Common myeloid progenitor, CD34-positive (primary cell): ENCODE results near the gene GPR21.
A peak's percentile ranks its signal among the peaks of the same experiment; 100 is the strongest.

ENCODE experiments used
- CTCF ChIA-PET: fragments of 350-600 bp; sonication (Branson Sonifier 250); formaldehyde crosslinking; loops from one replicate; lab custom pipeline; 2021; ENCODE audit warnings: antibody characterized with exemption; lab: Charles Lee
- POLR2A ChIA-PET: fragments of 350-600 bp; sonication (Branson Sonifier 250); formaldehyde crosslinking; loops from one replicate; lab custom pipeline; 2021; ENCODE audit warnings: antibody characterized with exemption; lab: Charles Lee
- DNase-seq, 3 donors: peaks; one replicate each; pipeline versions ENCODE4 v3.0.0 to v3.0.0-alpha.2; 2013
- H3K27ac ChIP-seq, 2 experiments: 1 replicate in 1 of 2; 2 replicates in 1 of 2; pipeline ENCODE4 v1.7.0; 2013; ENCODE audit warnings: inconsistent platforms in 2 of 2, low read length in 2 of 2, mild to moderate bottlenecking in 2 of 2, low read depth in 1 of 2, moderate library complexity in 1 of 2; ENCODE audit not compliant: severe bottlenecking in 2 of 2, insufficient read depth in 1 of 2, poor library complexity in 1 of 2
- H3K27me3 ChIP-seq, 5 experiments: replicated peaks in 2 of 5; 1 replicate in 3 of 5; 2 replicates in 2 of 5; pipeline versions ENCODE4 v1.6.1 to v1.7.0; 2013; ENCODE audit warnings: low read length in 4 of 5, mild to moderate bottlenecking in 2 of 5, moderate library complexity in 2 of 5, inconsistent platforms in 1 of 5; ENCODE audit not compliant: insufficient read depth in 5 of 5, control insufficient read depth in 4 of 5
- H3K36me3 ChIP-seq, 4 experiments: 1 replicate in 2 of 4; 2 replicates in 2 of 4; pipeline versions ENCODE4 v1.6.1 to v1.7.0; 2013; ENCODE audit warnings: low read length in 3 of 4, control low read depth in 1 of 4, mild to moderate bottlenecking in 1 of 4; ENCODE audit not compliant: control insufficient read depth in 4 of 4, insufficient read depth in 4 of 4
- H3K4me1 ChIP-seq, 4 experiments: 1 replicate in 3 of 4; 2 replicates in 1 of 4; pipeline versions ENCODE4 v1.6.1 to v1.7.1; 2013; ENCODE audit warnings: low read length in 3 of 4, mild to moderate bottlenecking in 3 of 4, control low read depth in 1 of 4, inconsistent platforms in 1 of 4, moderate library complexity in 1 of 4; ENCODE audit not compliant: control insufficient read depth in 4 of 4, insufficient read depth in 4 of 4; ENCODE audit errors: control extremely low read depth in 1 of 4
- H3K4me3 ChIP-seq, 7 experiments: 1 replicate in 4 of 7; 2 replicates in 3 of 7; pipeline versions ENCODE4 v1.5.1 to v1.7.0; 2013; ENCODE audit warnings: mild to moderate bottlenecking in 7 of 7, low read length in 6 of 7, moderate library complexity in 6 of 7, inconsistent platforms in 2 of 7, low read depth in 2 of 7, control low read depth in 1 of 7; ENCODE audit not compliant: insufficient read depth in 4 of 7, control insufficient read depth in 1 of 7; ENCODE audit errors: extremely low read depth in 1 of 7
- H3K9me3 ChIP-seq, 5 experiments: 1 replicate in 4 of 5; 2 replicates in 1 of 5; pipeline versions ENCODE4 v1.6.1 to v1.7.1; 2013; ENCODE audit warnings: low read length in 4 of 5, mild to moderate bottlenecking in 2 of 5, inconsistent platforms in 1 of 5, low read depth in 1 of 5, moderate library complexity in 1 of 5; ENCODE audit not compliant: control insufficient read depth in 4 of 5, insufficient read depth in 2 of 5; ENCODE audit errors: control extremely low read depth in 1 of 5
- WGBS: methylation state at CpG from one replicate; pipeline ENCODE4 v1.1.5; 2013; ENCODE audit not compliant: insufficient coverage; 5-methylcytosine and 5-hydroxymethylcytosine counted together

Gene GPR21

DNA sequence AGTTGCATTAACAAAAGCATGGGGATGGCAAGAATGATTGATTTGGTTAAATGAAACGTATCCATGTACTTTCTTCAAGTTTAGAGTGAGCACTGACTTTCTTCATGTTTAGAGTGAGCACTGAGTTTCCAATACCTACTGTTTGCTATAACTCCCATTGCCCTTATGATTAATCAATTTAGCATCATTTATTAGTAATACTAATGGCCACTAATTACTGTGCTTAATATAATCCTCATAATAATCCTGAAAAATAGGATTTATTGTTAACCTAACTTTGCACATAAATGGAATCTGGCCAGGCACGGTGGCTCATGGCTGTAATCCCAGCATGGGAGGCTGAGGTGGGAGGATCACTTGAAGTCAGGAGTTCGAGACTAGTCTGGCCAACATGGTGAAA, 22.1 kb upstream of the GPR21 start:
- no peak overlapping the region for H3K27ac ChIP-seq
- peaks cover 0 to 7% (median 2%) of the 10 kb centered on the region in 4 experiments for H3K4me1 ChIP-seq
- H3K9me3 ChIP-seq: peaks cover 0 to 4% (median 2%) of the 10 kb centered on the region in 5 experiments
- POLR2A ChIA-PET: no interaction called here
- peaks cover 3 to 48% (median 26%) of the 10 kb centered on the region in 4 experiments for H3K36me3 ChIP-seq
- WGBS: 100% methylated on average over 2 of the region's 3 CpGs
- H3K27me3 ChIP-seq: no peaks in the 10 kb centered on the region
- H3K4me3 ChIP-seq: no peak overlapping the region
- CTCF ChIA-PET: interaction anchor here (1.1 kb wide), 1 partner anchor 11 kb away, joined by 3 read pairs; no protein-coding TSS in a partner anchor
- no peak for DNase-seq

DNA sequence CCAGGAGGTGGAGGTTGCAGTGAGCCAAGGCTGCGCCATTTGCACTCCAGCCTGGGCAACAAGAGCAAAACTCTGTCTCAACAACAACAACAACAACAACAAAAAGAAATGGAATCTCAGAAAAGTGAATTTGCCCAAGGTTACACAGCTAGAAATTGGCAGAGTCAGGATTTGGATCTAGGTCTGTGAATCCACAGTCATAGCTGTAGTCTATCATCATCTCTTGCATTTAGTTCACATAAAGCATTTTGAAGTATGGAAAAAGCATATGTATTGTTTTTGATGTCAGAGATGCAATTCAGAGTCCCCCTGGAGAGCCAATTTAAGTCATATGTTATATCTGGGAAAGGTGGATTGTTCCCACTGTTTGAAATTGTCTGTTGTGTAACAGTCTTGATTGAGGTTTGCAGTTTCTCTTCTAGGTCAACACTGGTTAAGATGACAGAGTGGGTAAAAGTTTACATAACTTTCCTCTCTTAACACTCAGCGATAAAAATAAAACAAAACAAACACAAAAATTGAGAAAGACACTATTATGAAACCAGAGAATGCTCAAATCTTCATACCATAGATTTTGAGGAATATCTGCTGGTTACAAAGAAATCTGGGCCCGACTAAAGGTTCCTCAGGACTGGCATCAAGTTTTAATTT, 21.5 kb upstream of the GPR21 start:
- peaks cover 3 to 48% (median 26%) of the 10 kb centered on the region in 4 experiments for H3K36me3 ChIP-seq
- WGBS: no CpG with 5 or more reads among the region's 3 CpGs
- peaks cover 0 to 4% (median 2%) of the 10 kb centered on the region in 5 experiments for H3K9me3 ChIP-seq
- DNase-seq: no peak
- ChIA-PET POLR2A (no interaction called here), CTCF (no interaction called here)
- H3K4me3 ChIP-seq: no peak overlapping the region
- no peaks in the 10 kb centered on the region for H3K27me3 ChIP-seq
- no peak overlapping the region for H3K27ac ChIP-seq
- peaks cover 0 to 13% (median 4%) of the 10 kb centered on the region in 4 experiments for H3K4me1 ChIP-seq

DNA sequence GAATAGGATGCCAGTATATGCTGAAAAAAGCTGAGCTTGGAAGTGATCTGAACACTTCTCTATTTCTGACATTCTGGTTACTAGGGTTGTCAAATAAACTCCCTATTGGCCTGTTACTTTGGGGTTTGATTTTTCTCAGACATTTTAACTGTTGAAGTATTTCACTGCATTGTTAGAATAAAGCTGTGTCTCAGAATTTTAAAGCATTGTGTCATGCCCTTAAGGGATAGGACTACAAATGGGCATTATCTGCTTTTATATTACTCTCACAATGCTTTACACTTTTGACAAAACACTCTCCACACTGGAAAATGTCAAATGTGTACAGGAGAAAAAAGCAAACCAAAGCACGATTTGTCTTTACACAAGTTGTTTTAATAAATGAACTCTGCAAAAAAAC, 16.8 kb upstream of the GPR21 start:
- peaks cover 0 to 4% (median 2%) of the 10 kb centered on the region in 5 experiments for H3K9me3 ChIP-seq
- POLR2A ChIA-PET: no interaction called here
- CTCF ChIA-PET: interaction anchor here (1.6 to 2.3 kb wide), 2 partner anchors 13 to 18 kb away, joined by 3 to 6 read pairs; no protein-coding TSS in a partner anchor
- H3K27me3 ChIP-seq: no peaks in the 10 kb centered on the region
- H3K27ac ChIP-seq: no peak overlapping the region
- no peak overlapping the region for H3K4me3 ChIP-seq
- H3K4me1 ChIP-seq: peaks cover 0 to 19% (median 5%) of the 10 kb centered on the region in 4 experiments
- DNase-seq: peak in 2 of 3 donors; percentile 24 to 40
- peaks cover 3 to 53% (median 24%) of the 10 kb centered on the region in 4 experiments for H3K36me3 ChIP-seq
- WGBS: no CpG with 5 or more reads among the region's 1 CpG

DNA sequence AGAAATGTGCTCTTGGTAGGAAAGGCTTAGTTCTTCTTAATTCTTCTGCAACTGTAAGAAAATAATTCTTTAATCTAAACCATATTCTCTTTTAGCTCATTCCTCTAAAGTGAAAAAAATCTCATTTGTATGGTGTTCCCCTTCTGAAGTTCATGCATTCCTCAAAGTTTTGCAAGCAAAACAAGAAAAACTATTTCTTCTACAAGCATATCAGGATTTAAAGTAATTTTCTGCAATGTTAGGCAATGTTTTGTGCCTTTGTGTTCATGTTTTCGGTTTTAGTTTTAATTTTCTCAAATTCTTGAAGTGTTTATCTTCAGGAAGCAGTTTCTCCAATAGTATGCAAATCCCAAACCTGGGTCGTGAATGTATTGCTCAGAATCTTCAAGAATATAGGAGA, 12.7 kb upstream of the GPR21 start:
- CTCF ChIA-PET: interaction anchor here (0.7 to 1.1 kb wide), 2 partner anchors 13 to 26 kb away, joined by 3 read pairs; no protein-coding TSS in a partner anchor
- no peak for DNase-seq
- Histone ChIP-seq H3K27ac (no peak overlapping the region), H3K4me3 (peak overlapping the region in 1 of 7 experiments; percentile 38), H3K27me3 (no peaks in the 10 kb centered on the region), H3K9me3 (no peaks in the 10 kb centered on the region), H3K36me3 (peaks cover 0 to 26% (median 9%) of the 10 kb centered on the region in 4 experiments), H3K4me1 (peaks cover 0 to 28% (median 5%) of the 10 kb centered on the region in 4 experiments)
- WGBS: no CpG with 5 or more reads among the region's 2 CpGs
- POLR2A ChIA-PET: no interaction called here

DNA sequence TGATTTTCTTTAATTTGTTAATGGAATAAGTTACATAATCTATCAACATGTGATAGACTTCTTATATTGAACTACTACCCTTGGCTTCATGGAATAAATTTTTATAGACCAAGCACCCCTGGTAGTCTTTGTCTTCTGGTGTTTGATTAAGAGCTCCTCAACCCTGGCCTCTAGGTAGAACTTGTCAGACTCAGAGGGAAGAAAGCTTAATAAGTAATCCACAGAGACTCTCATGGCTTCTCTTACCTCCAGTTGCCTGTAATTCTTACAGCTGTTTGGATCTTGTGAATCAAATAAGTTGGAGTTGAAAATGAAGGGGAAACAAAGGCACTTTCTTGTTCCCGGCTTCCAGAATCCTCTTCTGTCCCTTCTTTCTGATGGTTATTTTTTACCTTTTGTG, 7.0 kb upstream of the GPR21 start:
- peak overlapping the region in 1 of 7 experiments; percentile 16 for H3K4me3 ChIP-seq
- H3K9me3 ChIP-seq: no peaks in the 10 kb centered on the region
- ChIA-PET POLR2A (no interaction called here), CTCF (interaction anchor here (1.1 to 1.8 kb wide), 5 partner anchors 8 to 37 kb away, joined by 3 to 7 read pairs (median 3); no protein-coding TSS in a partner anchor)
- H3K4me1 ChIP-seq: peaks cover 9 to 66% (median 28%) of the 10 kb centered on the region in 4 experiments
- no peak for DNase-seq
- H3K36me3 ChIP-seq: peaks cover 0 to 6% (median 1%) of the 10 kb centered on the region in 4 experiments
- H3K27ac ChIP-seq: peak overlapping the region in 1 of 2 experiments; percentile 74
- H3K27me3 ChIP-seq: no peaks in the 10 kb centered on the region
- WGBS: no CpG with 5 or more reads among the region's 1 CpG

DNA sequence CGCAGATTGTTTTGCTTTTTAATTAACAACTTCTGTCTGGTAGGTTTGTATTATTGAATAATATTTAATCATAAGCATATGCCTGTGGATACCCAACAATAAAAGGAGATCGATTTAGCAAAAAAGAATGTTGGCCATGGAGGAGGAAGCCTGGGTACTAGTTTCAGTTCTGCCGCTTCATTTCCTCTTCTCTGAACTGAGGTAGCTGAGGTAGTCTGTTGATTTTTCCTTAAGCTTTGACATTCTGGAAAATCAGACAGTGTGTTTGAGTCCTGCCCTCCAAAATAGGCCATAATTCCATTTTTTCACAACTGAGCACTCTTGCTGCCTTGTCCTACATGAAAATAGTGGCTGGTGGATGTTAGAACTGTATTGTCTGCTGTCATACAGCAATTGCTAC, 6.0 kb upstream of the GPR21 start:
- 43% methylated on average over 1 of the region's 3 CpGs for WGBS
- peak overlapping the region in 2 of 7 experiments; percentile 54 to 67 for H3K4me3 ChIP-seq
- CTCF ChIA-PET: interaction anchor here (1.1 to 1.3 kb wide), 3 partner anchors 18 to 38 kb away, joined by 3 to 4 read pairs (median 3); no protein-coding TSS in a partner anchor

DNA sequence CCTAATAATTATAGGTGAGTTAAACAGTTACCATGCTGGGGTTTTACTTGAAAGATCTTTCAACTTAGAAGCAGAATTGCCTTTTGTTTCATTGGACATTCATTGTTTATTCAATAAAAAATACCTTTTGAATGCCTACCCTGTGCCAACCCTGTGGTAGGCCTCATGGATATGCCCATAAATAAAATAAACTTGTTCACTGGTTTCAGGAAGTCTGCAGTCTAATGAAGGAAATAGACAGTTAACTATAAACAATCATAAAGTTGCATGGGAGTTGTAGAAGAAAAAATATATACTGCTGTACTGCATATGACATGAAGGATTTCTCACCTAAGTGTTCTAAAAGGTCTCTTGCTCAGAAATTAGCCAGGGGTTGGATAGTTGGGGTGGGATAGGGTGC, 5.3 kb upstream of the GPR21 start:
- ChIA-PET POLR2A (no interaction called here), CTCF (interaction anchor here (2.7 kb wide), 1 partner anchor 18 kb away, joined by 6 read pairs; no protein-coding TSS in a partner anchor)
- H3K27ac ChIP-seq: peak overlapping the region; percentile 62 to 74
- DNase-seq: peak in 1 of 3 donors; percentile 57
- no peaks in the 10 kb centered on the region for H3K27me3 ChIP-seq
- H3K36me3 ChIP-seq: peaks cover 0 to 3% (median 0%) of the 10 kb centered on the region in 4 experiments
- peaks cover 21 to 80% (median 40%) of the 10 kb centered on the region in 4 experiments for H3K4me1 ChIP-seq
- peak overlapping the region in 2 of 7 experiments; percentile 58 to 67 for H3K4me3 ChIP-seq
- H3K9me3 ChIP-seq: no peaks in the 10 kb centered on the region

More for the DNA sequence above, 6.0 kb upstream of the GPR21 start:
- H3K27ac ChIP-seq: peak overlapping the region; percentile 62 to 74
- H3K4me1 ChIP-seq: peaks cover 17 to 74% (median 35%) of the 10 kb centered on the region in 4 experiments
- peak in 2 of 3 donors; percentile 43 to 63 for DNase-seq
- peaks cover 0 to 3% (median under 1%) of the 10 kb centered on the region in 4 experiments for H3K36me3 ChIP-seq
- POLR2A ChIA-PET: no interaction called here
- H3K9me3 ChIP-seq: no peaks in the 10 kb centered on the region
- H3K27me3 ChIP-seq: no peaks in the 10 kb centered on the region
